Kidney glomerular epithelial cell (primary cell): ENCODE measurements around the gene RPP21.
A peak's percentile ranks its signal among the peaks of the same experiment; 100 is the strongest.
"Not testable (repeated sequence)": the region's sequence is repeated elsewhere in the genome, so short reads cannot be mapped to it uniquely, and the experiment has no call there.

Experiments used
- DNase-seq: peaks from one replicate; lab custom pipeline; 2025; lab: John Stamatoyannopoulos, UW

RPP21 gene

DNA sequence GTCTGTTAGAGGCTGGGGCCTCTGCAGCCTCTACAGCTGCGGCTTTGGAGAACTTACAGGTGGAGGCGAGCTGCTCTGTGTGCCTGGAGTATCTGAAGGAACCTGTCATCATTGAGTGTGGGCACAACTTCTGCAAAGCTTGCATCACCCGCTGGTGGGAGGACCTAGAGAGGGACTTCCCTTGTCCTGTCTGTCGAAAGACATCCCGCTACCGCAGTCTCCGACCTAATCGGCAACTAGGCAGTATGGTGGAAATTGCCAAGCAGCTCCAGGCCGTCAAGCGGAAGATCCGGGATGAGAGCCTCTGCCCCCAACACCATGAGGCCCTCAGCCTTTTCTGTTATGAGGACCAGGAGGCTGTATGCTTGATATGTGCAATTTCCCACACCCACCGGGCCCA lies 15.6 kb upstream of the RPP21 start:
- no peak for DNase-seq

DNA sequence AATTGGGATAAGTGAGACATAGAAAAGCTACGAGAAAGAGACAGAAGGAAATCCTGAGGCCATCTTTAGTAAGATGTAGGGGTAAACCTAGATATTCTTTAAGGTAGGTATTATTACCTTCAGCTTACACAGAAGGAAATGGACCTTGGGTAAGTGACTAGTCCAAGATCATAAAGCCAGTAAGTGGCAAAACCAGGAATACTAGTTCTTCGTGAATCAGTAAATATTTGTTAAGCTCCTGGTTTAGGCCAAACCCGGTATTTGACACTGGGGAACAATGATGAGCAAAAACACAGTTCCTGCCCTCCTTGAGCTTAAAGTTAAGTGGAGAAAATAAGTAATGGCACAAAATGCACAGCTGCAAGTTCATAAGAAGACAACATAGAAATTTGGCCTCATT lies 13.0 kb upstream of the RPP21 start:
- no peak for DNase-seq

DNA sequence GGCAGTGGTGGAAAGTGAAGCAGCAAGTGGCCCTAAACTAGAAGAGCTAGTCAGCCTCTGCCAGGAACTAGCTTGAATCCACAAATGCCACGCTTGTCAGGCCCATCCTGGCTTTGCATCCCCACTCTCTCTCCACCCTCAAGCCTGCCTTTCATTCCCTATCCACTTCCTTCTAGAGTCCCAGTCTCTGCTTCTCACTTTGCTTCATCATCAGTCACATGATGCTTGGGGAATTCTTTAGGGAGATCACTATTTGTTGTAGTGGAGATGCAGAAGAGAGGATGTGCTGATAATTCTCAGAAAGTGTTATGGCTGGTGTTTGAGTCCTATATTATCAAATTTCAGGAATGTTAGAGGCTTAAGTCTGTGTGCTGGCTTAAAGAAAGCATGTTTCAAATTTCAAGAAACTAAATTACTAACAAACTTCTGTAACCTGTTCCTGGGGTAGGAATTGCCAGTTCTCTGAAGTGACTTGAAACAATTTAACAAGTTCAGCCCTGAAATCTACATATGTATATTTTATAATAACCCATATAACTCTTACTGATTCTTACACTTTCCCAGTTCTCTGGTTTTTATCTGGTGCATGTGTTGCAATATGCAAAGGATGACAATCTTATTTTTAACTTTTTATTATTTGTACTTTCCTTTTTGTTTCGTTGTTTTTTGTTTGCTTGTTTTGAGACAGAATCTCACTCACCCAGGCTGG lies 10.7 kb upstream of the RPP21 start:
- no peak for DNase-seq

DNA sequence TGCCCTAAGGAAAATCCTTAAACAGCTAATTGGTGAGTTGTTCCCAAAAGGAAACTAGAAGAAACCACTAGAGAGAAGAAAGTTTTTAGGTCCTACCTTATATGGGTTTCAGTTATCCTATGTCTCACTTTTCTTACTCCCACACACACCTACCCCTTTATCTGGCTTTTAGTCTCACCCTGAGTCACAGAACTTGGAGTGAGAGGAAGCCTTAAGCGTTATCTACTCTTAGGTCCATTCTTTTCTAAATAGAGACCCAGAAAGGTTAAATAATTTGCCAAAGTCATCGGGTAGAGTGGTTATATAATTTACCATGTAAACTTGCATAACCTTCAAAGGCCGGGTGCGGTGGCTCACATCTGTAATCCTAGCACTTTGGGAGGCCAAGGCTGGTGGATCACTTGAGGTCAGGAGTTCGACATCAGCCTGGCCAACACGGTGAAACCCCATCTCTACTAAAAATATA lies 4.3 kb upstream of the RPP21 start:
- no peak for DNase-seq

DNA sequence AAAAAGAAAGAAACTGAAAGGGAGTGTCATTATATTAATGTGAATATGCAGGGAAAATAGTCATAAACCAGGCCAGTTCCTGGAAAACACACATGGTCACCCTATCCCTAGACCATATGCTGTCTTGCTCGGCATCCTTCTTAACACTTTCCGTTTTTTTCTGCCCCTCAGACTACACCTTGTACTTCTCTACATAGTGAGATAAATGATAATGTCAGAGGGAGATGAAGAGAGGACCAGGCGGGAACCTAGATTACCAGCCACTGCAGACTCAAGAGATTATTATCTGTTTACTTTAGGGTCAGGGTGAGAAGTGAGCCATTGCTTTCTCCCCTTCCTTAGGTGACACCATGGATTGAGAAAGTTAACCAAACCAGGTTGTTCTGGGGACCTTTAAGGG lies 3.7 kb upstream of the RPP21 start:
- no peak for DNase-seq

DNA sequence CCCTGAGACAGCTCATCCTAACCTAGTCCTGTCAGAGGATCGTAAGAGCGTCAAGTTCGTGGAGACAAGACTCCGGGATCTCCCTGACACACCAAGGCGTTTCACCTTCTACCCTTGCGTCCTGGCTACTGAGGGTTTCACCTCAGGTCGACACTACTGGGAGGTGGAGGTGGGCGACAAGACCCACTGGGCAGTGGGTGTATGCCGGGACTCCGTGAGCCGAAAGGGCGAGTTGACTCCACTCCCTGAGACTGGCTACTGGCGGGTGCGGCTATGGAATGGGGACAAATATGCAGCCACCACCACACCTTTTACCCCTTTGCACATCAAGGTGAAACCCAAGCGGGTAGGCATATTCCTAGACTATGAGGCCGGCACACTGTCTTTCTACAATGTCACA lies 3.2 kb upstream of the RPP21 start:
- no peak for DNase-seq

DNA sequence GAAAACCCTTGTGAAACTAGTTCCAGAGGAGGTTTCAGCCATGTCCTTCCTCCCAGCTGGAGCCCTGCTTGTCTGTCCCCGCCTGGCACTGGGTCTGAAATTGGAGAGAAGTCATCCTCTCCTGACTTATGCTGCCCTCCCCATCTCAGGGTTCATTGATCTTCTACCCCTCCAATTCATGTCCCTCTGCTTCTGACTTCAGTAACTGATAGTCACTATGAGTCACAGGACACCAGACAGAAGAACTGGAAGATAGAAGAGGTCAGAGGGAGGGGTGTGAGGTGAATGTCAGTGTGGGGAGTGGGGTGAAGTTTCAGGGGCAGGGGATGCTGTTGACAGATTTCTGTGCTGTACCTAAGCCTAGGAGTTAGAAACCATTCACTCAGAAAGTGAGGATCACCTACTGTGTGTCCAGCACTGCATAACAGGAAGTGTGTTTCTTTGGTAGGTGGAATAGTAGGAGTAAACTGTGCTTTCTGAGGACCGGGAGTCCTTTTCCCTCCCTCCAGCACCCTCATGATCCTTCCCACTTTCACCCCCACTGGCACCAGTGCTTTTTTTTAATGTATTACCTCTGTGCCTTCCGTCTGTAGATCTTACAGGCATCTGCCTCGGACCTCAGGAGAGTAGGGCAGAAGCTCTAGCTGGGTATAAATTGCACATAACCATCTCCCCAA lies 627 bp upstream of the RPP21 start:
- DNase-seq = no peak

DNA sequence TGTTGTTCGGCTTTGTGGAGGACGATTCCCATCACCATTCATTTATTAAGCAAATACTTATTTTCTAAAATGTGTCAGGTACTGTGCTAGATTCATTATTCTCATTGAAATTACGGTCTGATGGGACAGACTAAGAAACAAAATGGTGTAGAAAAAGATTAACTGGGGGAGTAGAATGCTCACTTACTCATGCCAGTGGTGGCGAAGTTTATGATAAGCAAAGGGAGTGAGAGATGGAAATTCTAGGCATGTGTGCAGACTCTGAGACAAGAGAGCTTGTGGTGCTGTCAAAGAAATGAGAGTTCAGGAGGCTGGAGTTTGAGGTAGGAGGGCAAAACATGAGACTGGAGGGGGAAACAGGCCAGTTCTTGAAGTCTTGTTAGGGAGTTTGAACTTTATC lies 896 bp downstream of the RPP21 start:
- DNase-seq = no peak

DNA sequence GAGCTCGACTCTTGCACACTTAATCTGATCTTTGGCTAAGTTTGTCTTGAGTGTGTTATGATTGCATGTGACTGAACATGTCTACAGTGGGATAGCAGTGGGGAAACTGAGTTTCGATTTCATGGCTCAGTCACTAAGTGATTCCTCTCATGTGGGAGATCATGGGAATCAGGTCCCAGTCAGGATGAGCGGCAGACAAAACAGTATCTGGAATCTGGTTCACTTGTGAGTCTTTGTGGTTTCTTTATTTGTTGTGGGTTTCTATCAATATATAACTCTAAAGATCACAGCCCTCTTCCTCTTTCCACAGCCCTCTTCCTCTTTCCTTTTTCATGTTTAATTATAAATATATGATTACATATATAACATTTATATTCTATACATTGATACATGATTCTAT lies 4.0 kb downstream of the RPP21 start:
- no peak for DNase-seq

DNA sequence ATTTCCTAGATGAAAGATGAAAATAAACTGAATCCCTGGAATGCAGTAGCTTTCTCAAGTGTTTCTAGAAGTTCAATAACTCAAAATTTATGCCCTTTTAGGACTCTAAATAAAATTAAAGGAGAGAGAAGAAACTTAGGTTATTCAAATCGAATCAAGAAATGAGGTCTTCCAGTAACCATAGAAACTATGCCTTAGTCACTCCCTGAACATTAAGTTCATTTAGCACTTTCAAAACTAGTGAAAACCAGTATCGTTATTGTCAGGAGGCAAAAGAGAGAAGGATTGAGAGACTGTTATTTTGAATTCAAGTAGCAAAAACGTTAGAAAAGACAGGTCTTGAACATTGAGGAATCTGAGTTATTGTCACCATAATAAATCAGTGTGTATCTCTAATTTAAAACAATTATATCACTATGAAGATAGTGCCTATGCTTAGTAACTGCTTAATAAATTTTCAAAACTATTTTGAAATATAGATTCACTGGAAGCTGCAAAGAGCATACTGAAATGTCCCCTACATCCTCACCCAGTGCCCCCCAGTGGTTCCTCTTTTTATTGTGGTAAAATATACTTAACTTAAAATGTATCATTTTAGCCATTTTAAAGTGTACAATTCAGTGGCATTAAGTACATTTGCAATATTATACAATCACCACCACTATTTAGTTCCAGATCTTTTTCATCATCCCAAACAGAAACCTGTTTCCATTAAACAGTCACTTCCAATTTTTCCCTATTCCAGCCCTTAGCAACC lies 4.6 kb downstream of the RPP21 start:
- no peak for DNase-seq

DNA sequence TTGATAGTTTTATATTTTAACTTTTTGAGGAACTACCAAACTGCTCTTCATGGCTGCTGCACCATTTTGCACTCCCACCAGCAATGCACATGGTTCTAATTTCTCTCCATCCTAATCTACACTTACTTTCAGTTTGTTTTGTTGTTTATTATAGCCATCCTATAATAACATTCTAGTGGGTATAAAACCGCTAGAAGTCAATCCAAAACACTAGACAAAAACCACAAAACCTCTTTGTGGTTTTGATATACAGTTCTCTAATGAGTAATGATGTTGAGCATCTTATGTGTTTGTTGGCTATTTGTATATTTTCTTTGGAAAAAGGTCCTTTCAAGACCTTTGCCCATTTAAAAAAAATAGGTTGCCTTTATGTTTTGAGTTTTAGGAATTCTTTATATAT lies 5.6 kb downstream of the RPP21 start:
- DNase-seq = no peak

DNA sequence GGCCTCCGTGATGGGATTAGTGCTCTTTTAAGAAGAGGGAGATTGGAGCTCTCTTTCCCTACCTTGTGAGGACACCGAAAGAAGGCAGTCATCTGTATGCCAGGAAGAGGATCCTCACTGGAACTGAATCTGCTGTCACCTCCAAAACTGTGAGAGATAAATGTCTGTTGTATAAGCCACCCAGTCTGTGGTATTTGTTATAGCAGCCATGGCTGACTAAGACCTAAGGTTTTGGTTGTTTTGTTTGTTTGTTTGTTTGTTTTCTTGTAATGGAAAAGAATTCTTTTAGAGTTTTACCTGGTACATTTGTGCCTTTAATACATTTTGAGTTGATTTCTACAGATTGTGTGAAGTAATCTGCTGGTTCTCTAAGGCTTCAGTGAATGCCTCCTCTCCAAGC lies 7.6 kb downstream of the RPP21 start:
- DNase-seq = no peak

DNA sequence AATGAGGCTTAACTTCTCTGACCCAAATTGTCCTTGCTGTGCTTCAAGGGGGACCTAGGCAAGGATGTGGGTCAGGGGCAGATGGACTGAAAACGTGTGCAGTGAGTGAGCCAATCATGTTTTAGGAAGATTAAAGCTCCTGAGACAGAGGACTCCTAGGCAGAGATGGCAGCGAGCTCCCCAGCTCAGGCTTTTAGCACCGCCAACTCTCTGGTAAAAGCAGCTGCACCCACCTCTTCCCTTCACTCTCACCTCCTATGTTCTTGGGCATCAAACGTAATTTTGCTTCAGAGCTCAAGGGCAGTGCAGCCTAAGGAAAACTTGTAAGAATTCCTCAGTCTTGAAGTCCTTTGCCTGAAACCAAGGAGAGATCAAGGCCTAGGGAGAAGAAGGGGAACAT lies 10.3 kb downstream of the RPP21 start:
- DNase-seq = no peak

DNA sequence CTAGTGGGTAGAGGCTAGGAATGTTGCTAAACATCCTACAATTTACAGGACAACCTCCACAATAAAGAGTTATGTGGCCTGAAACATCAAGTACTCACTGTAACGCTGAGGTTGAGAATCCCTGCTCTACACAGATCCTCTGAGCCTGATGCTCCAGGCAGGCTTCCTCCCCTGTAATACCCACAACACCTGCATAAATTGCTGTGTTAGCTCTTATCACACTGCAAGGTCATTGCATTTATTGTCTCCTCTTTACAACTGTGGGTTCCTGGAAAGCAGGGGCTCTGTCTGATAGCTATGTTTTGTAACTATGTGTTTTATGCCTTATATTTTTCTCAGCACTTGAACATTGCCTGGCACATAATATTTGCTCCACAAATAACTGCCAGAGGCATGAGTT lies 11.6 kb downstream of the RPP21 start:
- DNase-seq = no peak

DNA sequence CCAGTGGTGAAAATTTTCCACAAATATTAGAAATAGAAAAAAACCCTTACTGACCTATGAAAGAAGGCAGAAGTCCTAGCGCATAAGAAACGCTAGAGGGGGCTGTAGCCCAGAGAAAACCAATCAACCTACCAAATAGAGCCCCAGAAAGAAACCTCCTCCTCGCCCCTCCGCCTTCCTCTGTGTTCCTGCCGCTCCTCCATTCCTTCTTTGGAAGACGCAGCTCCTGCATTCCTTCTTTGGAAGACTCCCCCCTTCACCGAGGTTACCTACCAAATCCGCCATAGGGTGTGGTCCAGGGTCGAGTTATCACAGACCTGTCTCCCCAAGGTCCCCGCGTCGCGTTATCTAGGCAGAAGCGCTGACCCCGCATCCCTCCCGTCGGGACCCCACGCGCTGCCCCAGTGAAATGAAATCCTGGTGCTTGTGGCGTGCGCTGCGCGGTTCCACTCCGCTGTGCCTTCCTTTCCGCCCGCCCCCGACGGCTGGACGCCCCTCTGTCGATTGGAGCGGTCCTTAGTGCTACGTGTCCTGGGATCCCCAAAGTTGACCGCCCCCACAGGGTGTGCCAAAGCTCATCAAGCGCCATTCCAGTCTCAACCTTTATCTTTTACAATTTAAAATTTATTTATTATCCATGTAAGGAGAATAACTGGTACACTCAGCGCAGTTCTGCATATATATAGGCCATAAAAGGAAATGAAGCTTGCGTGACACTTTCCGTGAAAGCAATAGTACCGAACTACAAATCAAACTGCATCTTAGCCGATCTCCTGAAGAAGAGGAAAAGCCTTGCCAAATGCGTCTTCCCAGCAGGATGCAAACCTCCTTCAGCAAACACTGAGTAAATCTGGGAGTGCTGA lies 13.0 kb downstream of the RPP21 start:
- DNase-seq = peak; percentile 21

DNA sequence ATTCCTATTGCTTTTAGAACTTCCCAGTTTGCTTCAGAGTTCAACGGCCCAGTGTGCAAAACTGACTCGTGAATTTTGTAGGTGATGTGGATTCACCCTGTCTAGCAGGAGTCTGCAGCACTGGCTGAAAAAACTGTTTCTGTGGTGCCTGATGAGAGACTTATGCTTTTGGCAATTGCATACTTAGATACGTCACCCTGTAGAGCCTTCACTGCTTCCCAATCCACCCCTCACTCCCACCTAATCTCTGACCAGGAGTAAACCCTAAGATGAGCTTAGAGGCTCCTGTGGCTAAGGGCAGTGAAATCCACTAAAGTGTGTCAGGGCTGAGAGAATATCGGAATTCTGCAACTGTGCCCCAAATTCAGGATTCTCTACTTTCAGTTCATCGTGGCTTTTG lies 14.3 kb downstream of the RPP21 start:
- DNase-seq = no peak

DNA sequence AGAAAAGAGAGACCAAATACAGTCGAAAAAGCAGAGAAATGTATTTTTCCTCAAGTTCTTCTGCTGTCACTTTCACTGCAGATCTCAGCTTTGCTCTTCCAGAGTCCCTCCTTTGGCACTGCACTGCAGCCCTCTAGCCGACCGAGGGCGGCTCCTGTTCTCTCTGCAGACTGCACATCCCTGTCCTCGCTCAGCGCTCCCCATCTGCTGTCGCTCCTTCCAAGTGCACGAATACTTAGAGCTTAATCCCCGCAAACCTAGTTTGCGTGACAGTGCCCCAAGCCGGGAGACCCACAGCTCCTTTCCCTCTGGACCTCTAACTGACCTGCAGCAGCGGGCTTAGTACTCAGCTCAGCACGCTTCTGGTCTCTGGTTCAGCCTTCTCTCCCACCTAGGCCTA lies 15.2 kb downstream of the RPP21 start:
- DNase-seq = no peak

DNA sequence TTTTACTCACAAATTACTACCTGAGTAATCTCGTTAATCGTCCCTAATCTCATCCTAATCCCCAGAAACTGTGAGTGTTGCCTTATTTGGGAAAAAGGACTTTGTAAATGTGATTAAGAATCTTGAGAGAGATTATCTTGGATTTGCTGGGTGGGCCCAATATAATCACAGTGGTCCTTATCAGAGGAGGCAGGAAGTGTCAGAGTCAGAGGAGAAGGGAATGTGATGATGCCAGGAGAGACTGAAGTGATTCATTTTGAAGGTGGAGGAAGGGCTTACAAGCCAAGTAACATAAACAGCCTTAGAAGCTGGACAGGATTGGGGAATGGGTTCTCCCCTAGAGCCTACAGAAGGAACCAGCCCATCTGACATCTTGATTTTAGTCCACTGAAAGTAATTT lies 16.7 kb downstream of the RPP21 start:
- no peak for DNase-seq

DNA sequence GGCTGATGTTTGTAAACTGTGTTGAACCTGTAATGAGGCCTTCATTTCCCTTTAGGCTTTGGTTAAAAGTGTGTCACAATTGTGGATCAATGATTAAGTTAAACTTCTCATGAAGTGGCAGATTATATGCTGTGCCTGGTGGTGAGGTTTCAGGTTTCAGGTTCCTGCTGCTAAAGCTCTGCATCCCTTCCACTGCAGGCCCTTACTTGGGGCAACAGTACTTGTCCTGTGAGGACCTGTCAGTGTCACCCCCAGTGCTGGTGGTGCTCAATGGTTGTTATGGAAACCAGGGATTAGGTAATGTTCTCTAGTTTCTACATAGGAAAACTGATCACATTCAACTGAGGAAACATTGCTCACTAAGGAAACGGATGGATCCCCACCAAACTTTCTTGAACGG lies 18.5 kb downstream of the RPP21 start:
- no peak for DNase-seq

DNA sequence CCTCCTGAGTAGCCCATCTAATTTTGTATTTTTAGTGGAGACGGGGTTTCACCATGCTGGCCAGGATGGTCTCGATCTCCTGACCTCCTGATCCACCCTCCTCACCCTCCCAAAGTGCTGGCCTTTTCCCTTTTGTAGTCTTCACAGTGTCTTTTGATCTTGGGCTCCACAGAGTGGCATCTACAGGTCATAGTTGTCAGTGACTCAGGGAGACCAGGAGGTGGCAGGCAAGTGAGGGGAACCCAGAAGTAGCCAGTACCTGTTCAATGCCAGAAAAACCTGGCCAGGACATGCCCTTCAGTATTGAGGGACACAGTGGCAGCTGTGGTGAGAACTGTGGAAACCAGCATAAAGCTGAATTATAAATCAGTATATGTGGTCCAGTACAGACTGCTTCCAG lies 19.6 kb downstream of the RPP21 start:
- no peak for DNase-seq

DNA sequence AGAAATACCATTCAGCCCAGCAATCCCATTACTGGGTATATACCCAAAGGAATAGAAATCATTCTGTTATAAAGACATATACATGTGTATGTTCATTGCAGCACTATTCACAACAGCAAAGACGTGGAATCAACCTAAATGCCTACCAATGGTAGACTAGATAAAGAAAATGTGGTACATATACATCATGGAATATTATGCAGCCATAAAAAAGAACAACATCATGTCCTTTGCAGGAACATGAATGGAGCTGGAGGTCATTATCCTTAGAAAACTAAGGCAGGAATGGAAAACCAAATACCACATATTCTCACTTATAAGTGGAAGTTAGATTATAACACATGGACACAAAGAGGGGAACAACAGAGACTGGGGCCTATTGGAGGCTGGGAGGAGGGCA lies 24.3 kb downstream of the RPP21 start:
- not testable (repeated sequence) for DNase-seq

DNA sequence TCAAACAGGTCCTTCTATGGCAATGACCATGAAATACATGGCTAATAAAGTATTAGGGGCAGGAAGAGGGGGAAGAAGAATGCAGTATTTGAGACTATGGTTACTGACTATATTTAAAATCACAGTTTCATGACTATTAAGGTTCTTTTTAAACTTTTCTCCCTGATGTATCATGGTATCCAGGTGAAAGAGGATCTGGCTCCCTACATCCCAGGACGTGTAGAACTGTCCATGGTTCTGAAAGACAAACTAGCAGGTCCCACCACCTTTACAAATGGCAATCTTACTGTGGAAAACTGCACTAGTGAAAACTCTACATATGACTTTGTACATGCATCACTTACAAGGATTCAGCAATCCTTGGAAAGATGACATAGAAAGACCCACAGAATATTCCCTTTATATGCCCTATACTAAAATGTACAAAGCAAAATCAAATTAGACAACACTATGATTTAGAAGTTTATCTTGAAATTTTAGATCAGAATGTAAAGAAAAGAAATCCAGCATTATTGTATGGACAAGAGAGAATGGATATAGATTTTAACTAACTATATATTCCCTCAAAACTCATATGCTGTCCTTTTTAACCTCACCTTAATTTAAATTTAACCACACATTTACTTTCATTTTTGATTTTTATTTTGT lies 33.5 kb downstream of the RPP21 start:
- peak; percentile 5 for DNase-seq
